Fibroblast of lung (primary cell): ENCODE data around the gene COL8A2. TPM values are rescaled to one million over a fixed set of nuclear protein-coding genes. Genes with fewer than 3 reads are reported as not detected.

Experiments used
- DNase-seq, 2 donors: peaks; one replicate each; pipeline versions ENCODE4 v3.0.0 to v3.0.0-alpha.2; 2010; ENCODE audit warnings: low read depth in 2 of 2
- H2AFZ ChIP-seq: 2 replicates; pipeline ENCODE4 v1.5.1; 2012; ENCODE audit warnings: low read length, control low read depth, inconsistent platforms
- H3K27ac ChIP-seq: 2 replicates; pipeline ENCODE4 v1.5.1; 2011; ENCODE audit warnings: low read length, control low read depth; ENCODE audit not compliant: insufficient read depth
- H3K27me3 ChIP-seq: 2 replicates; pipeline ENCODE4 v1.5.1; 2011; ENCODE audit warnings: mild to moderate bottlenecking, low read length; ENCODE audit not compliant: control insufficient read depth, insufficient read depth
- H3K36me3 ChIP-seq: 2 replicates; pipeline ENCODE4 v1.5.1; 2011; ENCODE audit warnings: low read length; ENCODE audit not compliant: control insufficient read depth, insufficient read depth
- H3K4me1 ChIP-seq: 2 replicates; pipeline ENCODE4 v1.5.1; 2011; ENCODE audit warnings: low read length; ENCODE audit not compliant: control insufficient read depth, insufficient read depth; ENCODE audit errors: extremely low read depth
- H3K4me2 ChIP-seq: 2 replicates; pipeline ENCODE4 v1.5.1; 2011; ENCODE audit warnings: low read length, control low read depth; ENCODE audit not compliant: insufficient read depth; ENCODE audit errors: extremely low read depth
- H3K4me3 ChIP-seq, 4 experiments: fragments of 200-600 bp in 1 of 4; sonication (generic) in 1 of 4; replicated peaks in 1 of 4; 2 replicates each; pipeline ENCODE4 v1.5.1; 2011 to 2016; ENCODE audit warnings: low read length in 4 of 4, low read depth in 3 of 4, mild to moderate bottlenecking in 3 of 4, control low read depth in 2 of 4, inconsistent platforms in 1 of 4, mixed read lengths in 1 of 4; ENCODE audit not compliant: insufficient read depth in 1 of 4; ENCODE audit errors: control extremely low read depth in 1 of 4
- H3K79me2 ChIP-seq: 2 replicates; pipeline ENCODE4 v1.5.1; 2012; ENCODE audit warnings: mild to moderate bottlenecking, low read length, inconsistent platforms; ENCODE audit not compliant: control insufficient read depth, insufficient read depth
- H3K9ac ChIP-seq: 2 replicates; pipeline ENCODE4 v1.5.1; 2011; ENCODE audit warnings: mild to moderate bottlenecking, low read length, control low read depth; ENCODE audit not compliant: insufficient read depth
- H3K9me3 ChIP-seq: 2 replicates; pipeline ENCODE4 v1.5.1; 2012; ENCODE audit warnings: low read depth, low read length; ENCODE audit not compliant: control insufficient read depth, insufficient read depth
- H4K20me1 ChIP-seq: 2 replicates; pipeline ENCODE4 v1.5.1; 2011; ENCODE audit warnings: low read length; ENCODE audit not compliant: control insufficient read depth, insufficient read depth; ENCODE audit errors: extremely low read depth
- CTCF ChIP-seq, 2 donors: IDR thresholded peaks in 1 of 2; conservative IDR thresholded peaks in 1 of 2; 1 replicate in 1 of 2; 2 replicates in 1 of 2; pipeline ENCODE4 v1.5.1; 2011 to 2012; ENCODE audit warnings: low read length in 2 of 2, control low read depth in 1 of 2, inconsistent platforms in 1 of 2, low read depth in 1 of 2, mild to moderate bottlenecking in 1 of 2
- EZH2 ChIP-seq: IDR thresholded peaks from 2 replicates; pipeline ENCODE4 v1.5.1; 2012; ENCODE audit warnings: low read length, control low read depth, mild to moderate bottlenecking; ENCODE audit errors: missing control alignments
- polyA plus RNA-seq, 2 donors: library from polyadenylated mRNA; depleted of rRNA in 1 of 2; stranded (reverse) in 1 of 2; unstranded in 1 of 2; fragments of >200 nt; gene quantifications; 2 replicates each; pipeline ENCODE4 v1.2.1, GENCODE V29; 2011 to 2012; ENCODE audit warnings: missing spikeins in 1 of 2
- total RNA-seq: library from RNA; depleted of rRNA; stranded (reverse); fragments of >200 nt; gene quantifications from 2 replicates; pipeline ENCODE4 v1.2.1, GENCODE V29; 2014

COL8A2 gene
- total and polyA plus RNA-seq, 2 donors (not counting 1 experiment from before 2014, with no cell fraction given) = 2.9 to 31.0 TPM

GRCh38 chr1:36084497-36085115 is 40.4 kb downstream of the COL8A2 start:
- Histone ChIP-seq H3K36me3 (no peaks in the 10 kb centered on the region), H4K20me1 (no peaks in the 10 kb centered on the region), H3K9me3 (no peaks in the 10 kb centered on the region), H3K27me3 (no peaks in the 10 kb centered on the region), H3K4me2 (peak overlapping the region; percentile 75), H3K27ac (no peak overlapping the region), H3K79me2 (peaks cover 8% of the 10 kb centered on the region), H3K4me3 (peak overlapping the region in 3 of 4 experiments; percentile 21 to 55 (median 54)), H3K4me1 (peaks cover 3% of the 10 kb centered on the region), H2AFZ (no peak overlapping the region), H3K9ac (no peak overlapping the region)
- DNase-seq = no peak
- TF ChIP-seq CTCF (conservative IDR thresholded peaks at IDR 0.05 in 1 of 2, IDR thresholded peaks at IDR 0.05 in 1 of 2; ENCODE audit: low read depth in 1 of 2, low read length in 2 of 2) (no peak), EZH2 (no peak)

GRCh38 chr1:36083635-36084496 is 41.2 kb downstream of the COL8A2 start, which contains the start of gene TEKT2:
TSS of gene TEKT2 (plus strand) at chr1:36084094. CDS start at chr1:36084922, 828 bp downstream.
- Histone ChIP-seq H3K79me2 (peaks cover 1% of the 10 kb centered on the region), H3K36me3 (no peaks in the 10 kb centered on the region), H3K9ac (peak within 1 kb of the TSS; percentile 48), H3K27ac (no peak within 1 kb of the TSS), H3K9me3 (no peaks in the 10 kb centered on the region), H2AFZ (peak within 1 kb of the TSS; percentile 28), H4K20me1 (no peaks in the 10 kb centered on the region), H3K4me1 (no peaks in the 10 kb centered on the region), H3K4me3 (peak within 1 kb of the TSS; percentile 21 to 55 (median 46)), H3K4me2 (peak within 1 kb of the TSS; percentile 75), H3K27me3 (no peaks in the 10 kb centered on the region)
- DNase-seq = peak in 1 of 2 donors; percentile 18
- no peak for TF ChIP-seq EZH2
- no peak for TF ChIP-seq CTCF (conservative IDR thresholded peaks at IDR 0.05 in 1 of 2, IDR thresholded peaks at IDR 0.05 in 1 of 2; ENCODE audit: low read depth in 1 of 2, low read length in 2 of 2)

GRCh38 chr1:36083219-36083618 is 41.8 kb downstream of the COL8A2 start:
- H3K36me3 ChIP-seq = no peaks in the 10 kb centered on the region
- H4K20me1 ChIP-seq = no peaks in the 10 kb centered on the region
- no peak overlapping the region for H3K4me3 ChIP-seq
- H3K27ac ChIP-seq = no peak overlapping the region
- no peak overlapping the region for H2AFZ ChIP-seq
- H3K79me2 ChIP-seq = no peaks in the 10 kb centered on the region
- no peak overlapping the region for H3K9ac ChIP-seq
- no peak for DNase-seq
- TF ChIP-seq EZH2 = no peak
- TF ChIP-seq CTCF (conservative IDR thresholded peaks at IDR 0.05 in 1 of 2, IDR thresholded peaks at IDR 0.05 in 1 of 2; ENCODE audit: low read depth in 1 of 2, low read length in 2 of 2) = no peak
- H3K27me3 ChIP-seq = no peaks in the 10 kb centered on the region
- H3K4me1 ChIP-seq = no peaks in the 10 kb centered on the region
- H3K9me3 ChIP-seq = no peaks in the 10 kb centered on the region
- H3K4me2 ChIP-seq = no peak overlapping the region
